Hematopoietic multipotent progenitor cell treated with erythropoietin and hydrocortisone succinate and interleukin-3 and kit ligand, for 6 days (in vitro differentiated cells): ENCODE results near the gene ATP6V0D1.

Source experiments
- DNase-seq: peaks from one replicate; pipeline ENCODE4 v3.0.0-alpha.2; 2015

ATP6V0D1 gene

GRCh38 chr16:67388191-67388590 is 92.8 kb downstream of the ATP6V0D1 start:
- no peak for DNase-seq
